ENCODE results near the gene DHX9. TPM values are rescaled to one million over a fixed set of nuclear protein-coding genes. Genes with fewer than 3 reads are reported as not detected.

The DHX9 gene
- polyA plus RNA-seq, 1 donor from 2014 or later = 193 TPM

GRCh38 chr1:182795563-182796228, 43.5 kb upstream of the DHX9 start:
- Histone ChIP-seq H4K20me1 (ENCODE audit: insufficient read depth) (no peaks in the 10 kb centered on the region), H3K36me3 (ENCODE audit: insufficient read depth, low read length) (no peaks in the 10 kb centered on the region), H3K27ac (ENCODE audit: low read length) (no peak overlapping the region), H3K27me3 (ENCODE audit: insufficient read depth, low read depth, low read length) (no peaks in the 10 kb centered on the region), H3K79me2 (replicated peaks; ENCODE audit: insufficient read depth, low read length) (no peaks in the 10 kb centered on the region), H3K4me3 (ENCODE audit: low read length) (no peak overlapping the region), H3K9me3 (ENCODE audit: low read length) (no peaks in the 10 kb centered on the region), H2AFZ (ENCODE audit: low read depth, low read length) (no peak overlapping the region), H3K9ac (ENCODE audit: low read length) (no peak overlapping the region), H3K9me2 (ENCODE audit: insufficient read depth, low read length) (no peaks in the 10 kb centered on the region), H3K4me2 (ENCODE audit: low read length) (no peak overlapping the region), H3F3A (ENCODE audit: insufficient read depth, low read length, poor library complexity, severe bottlenecking) (no peaks in the 10 kb centered on the region)
- TF ChIP-seq MXI1 (conservative IDR thresholded peaks at IDR 0.05; ENCODE audit: poor library complexity, severe bottlenecking) = no peak
- no peak for TF ChIP-seq POLR2AphosphoS5 (IDR thresholded peaks at IDR 0.05)
- TF ChIP-seq RAD21 (conservative IDR thresholded peaks at IDR 0.05) = no peak
- no peak for TF ChIP-seq EZH2 (IDR thresholded peaks at IDR 0.05; ENCODE audit: borderline replicate concordance, insufficient read depth, low read length, poor library complexity, severe bottlenecking)
- TF ChIP-seq, protein P1, sequence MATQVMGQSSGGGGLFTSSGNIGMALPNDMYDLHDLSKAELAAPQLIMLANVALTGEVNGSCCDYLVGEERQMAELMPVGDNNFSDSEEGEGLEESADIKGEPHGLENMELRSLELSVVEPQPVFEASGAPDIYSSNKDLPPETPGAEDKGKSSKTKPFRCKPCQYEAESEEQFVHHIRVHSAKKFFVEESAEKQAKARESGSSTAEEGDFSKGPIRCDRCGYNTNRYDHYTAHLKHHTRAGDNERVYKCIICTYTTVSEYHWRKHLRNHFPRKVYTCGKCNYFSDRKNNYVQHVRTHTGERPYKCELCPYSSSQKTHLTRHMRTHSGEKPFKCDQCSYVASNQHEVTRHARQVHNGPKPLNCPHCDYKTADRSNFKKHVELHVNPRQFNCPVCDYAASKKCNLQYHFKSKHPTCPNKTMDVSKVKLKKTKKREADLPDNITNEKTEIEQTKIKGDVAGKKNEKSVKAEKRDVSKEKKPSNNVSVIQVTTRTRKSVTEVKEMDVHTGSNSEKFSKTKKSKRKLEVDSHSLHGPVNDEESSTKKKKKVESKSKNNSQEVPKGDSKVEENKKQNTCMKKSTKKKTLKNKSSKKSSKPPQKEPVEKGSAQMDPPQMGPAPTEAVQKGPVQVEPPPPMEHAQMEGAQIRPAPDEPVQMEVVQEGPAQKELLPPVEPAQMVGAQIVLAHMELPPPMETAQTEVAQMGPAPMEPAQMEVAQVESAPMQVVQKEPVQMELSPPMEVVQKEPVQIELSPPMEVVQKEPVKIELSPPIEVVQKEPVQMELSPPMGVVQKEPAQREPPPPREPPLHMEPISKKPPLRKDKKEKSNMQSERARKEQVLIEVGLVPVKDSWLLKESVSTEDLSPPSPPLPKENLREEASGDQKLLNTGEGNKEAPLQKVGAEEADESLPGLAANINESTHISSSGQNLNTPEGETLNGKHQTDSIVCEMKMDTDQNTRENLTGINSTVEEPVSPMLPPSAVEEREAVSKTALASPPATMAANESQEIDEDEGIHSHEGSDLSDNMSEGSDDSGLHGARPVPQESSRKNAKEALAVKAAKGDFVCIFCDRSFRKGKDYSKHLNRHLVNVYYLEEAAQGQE (IDR thresholded peaks at IDR 0.05; ENCODE audit: borderline replicate concordance) = no peak
- no peak for TF ChIP-seq TAF1 (IDR thresholded peaks at IDR 0.05; ENCODE audit: low read depth)
- no peak for TF ChIP-seq EP300 (conservative IDR thresholded peaks at IDR 0.05; ENCODE audit: poor library complexity, severe bottlenecking)

GRCh38 chr1:182802006-182802803, 36.9 kb upstream of the DHX9 start:
- Histone ChIP-seq H3K9ac (ENCODE audit: low read length) (no peak overlapping the region), H4K20me1 (ENCODE audit: insufficient read depth) (no peaks in the 10 kb centered on the region), H3K9me3 (ENCODE audit: low read length) (no peaks in the 10 kb centered on the region), H3K4me2 (ENCODE audit: low read length) (no peak overlapping the region), H3F3A (ENCODE audit: insufficient read depth, low read length, poor library complexity, severe bottlenecking) (no peaks in the 10 kb centered on the region), H3K27me3 (ENCODE audit: insufficient read depth, low read depth, low read length) (no peaks in the 10 kb centered on the region), H3K79me2 (replicated peaks; ENCODE audit: insufficient read depth, low read length) (no peaks in the 10 kb centered on the region), H3K4me3 (ENCODE audit: low read length) (no peak overlapping the region), H3K36me3 (ENCODE audit: insufficient read depth, low read length) (no peaks in the 10 kb centered on the region), H3K9me2 (ENCODE audit: insufficient read depth, low read length) (no peaks in the 10 kb centered on the region), H2AFZ (ENCODE audit: low read depth, low read length) (no peak overlapping the region), H3K27ac (ENCODE audit: low read length) (no peak overlapping the region)
- TF ChIP-seq CTCF (IDR thresholded peaks at IDR 0.05; ENCODE audit: poor library complexity, severe bottlenecking) (no peak), TAF1 (IDR thresholded peaks at IDR 0.05; ENCODE audit: low read depth) (no peak), MXI1 (conservative IDR thresholded peaks at IDR 0.05; ENCODE audit: poor library complexity, severe bottlenecking) (no peak), EP300 (conservative IDR thresholded peaks at IDR 0.05; ENCODE audit: poor library complexity, severe bottlenecking) (no peak), SMC3 (conservative IDR thresholded peaks at IDR 0.05; ENCODE audit: poor library complexity) (no peak), EZH2 (IDR thresholded peaks at IDR 0.05; ENCODE audit: borderline replicate concordance, insufficient read depth, low read length, poor library complexity, severe bottlenecking) (no peak), POLR2AphosphoS5 (IDR thresholded peaks at IDR 0.05) (no peak), RAD21 (conservative IDR thresholded peaks at IDR 0.05) (no peak)
- TF ChIP-seq, protein P1 (IDR thresholded peaks at IDR 0.05; ENCODE audit: borderline replicate concordance) = no peak
